Astrocyte (in vitro differentiated cells and primary cell): ENCODE measurements around the gene PARD3B. TPM values are rescaled to one million over a fixed set of nuclear protein-coding genes. Genes with fewer than 3 reads are reported as not detected.
A peak's percentile ranks its signal among the peaks of the same experiment; 100 is the strongest.

ENCODE experiments used
- DNase-seq: peaks from one replicate; pipeline ENCODE4 v3.0.0-alpha.2; 2010; ENCODE audit warnings: low read depth
- FAIRE-seq: peaks from 2 replicates; lab custom pipeline; 2011; peaks lifted over from hg19 to GRCh38; lab: Jason Lieb, UNC
- H2AFZ ChIP-seq: 2 replicates; pipeline ENCODE4 v1.6.0; 2012; ENCODE audit warnings: low read depth, low read length, inconsistent platforms
- H3K27ac ChIP-seq: 2 replicates; pipeline ENCODE4 v1.5.1; 2011; ENCODE audit warnings: low read depth, low read length, inconsistent platforms
- H3K27me3 ChIP-seq: 2 replicates; pipeline ENCODE4 v1.6.0; 2011; ENCODE audit warnings: low read length, inconsistent platforms; ENCODE audit not compliant: insufficient read depth
- H3K36me3 ChIP-seq: 2 replicates; pipeline ENCODE4 v1.5.1; 2011; ENCODE audit warnings: low read length, inconsistent platforms; ENCODE audit not compliant: insufficient read depth
- H3K4me1 ChIP-seq: 2 replicates; pipeline ENCODE4 v1.5.1; 2011; ENCODE audit warnings: low read length, inconsistent platforms; ENCODE audit not compliant: insufficient read depth
- H3K4me2 ChIP-seq: 2 replicates; pipeline ENCODE4 v1.6.0; 2012; ENCODE audit warnings: low read length, inconsistent platforms
- H3K4me3 ChIP-seq: 2 replicates; pipeline ENCODE4 v1.5.1; 2011; ENCODE audit warnings: low read depth, mild to moderate bottlenecking, low read length, inconsistent platforms; ENCODE audit not compliant: insufficient read depth
- H3K79me2 ChIP-seq: 2 replicates; pipeline ENCODE4 v1.6.0; 2012; ENCODE audit warnings: mild to moderate bottlenecking, low read length, inconsistent platforms; ENCODE audit not compliant: insufficient read depth
- H3K9ac ChIP-seq: 2 replicates; pipeline ENCODE4 v1.6.0; 2012; ENCODE audit warnings: mild to moderate bottlenecking, low read length, inconsistent platforms
- H3K9me3 ChIP-seq: 2 replicates; pipeline ENCODE4 v1.5.1; 2012; ENCODE audit warnings: low read depth, mild to moderate bottlenecking, low read length, inconsistent platforms; ENCODE audit not compliant: insufficient read depth
- H4K20me1 ChIP-seq: 2 replicates; pipeline ENCODE4 v1.6.0; 2012; ENCODE audit warnings: low read length, inconsistent platforms; ENCODE audit not compliant: insufficient read depth
- H3K27ac Mint-ChIP-seq: one replicate; pipeline ENCODE4 v1.8.0; 2021; ENCODE audit warnings: mild to moderate bottlenecking, mixed read lengths; ENCODE audit not compliant: unreplicated experiment
- H3K27me3 Mint-ChIP-seq: one replicate; pipeline ENCODE4 v1.8.0; 2021; ENCODE audit warnings: low read depth, mixed read lengths; ENCODE audit not compliant: unreplicated experiment
- H3K36me3 Mint-ChIP-seq: one replicate; pipeline ENCODE4 v1.8.0; 2021; ENCODE audit warnings: low read depth, mixed read lengths; ENCODE audit not compliant: unreplicated experiment
- H3K4me1 Mint-ChIP-seq: one replicate; pipeline ENCODE4 v1.8.0; 2021; ENCODE audit warnings: low read depth, mixed read lengths; ENCODE audit not compliant: unreplicated experiment
- H3K4me3 Mint-ChIP-seq: one replicate; pipeline ENCODE4 v1.8.0; 2021; ENCODE audit warnings: mild to moderate bottlenecking, moderate library complexity, mixed read lengths; ENCODE audit not compliant: unreplicated experiment
- H3K9me3 Mint-ChIP-seq: one replicate; pipeline ENCODE4 v1.8.0; 2021; ENCODE audit warnings: mild to moderate bottlenecking, mixed read lengths; ENCODE audit not compliant: unreplicated experiment
- CTCF ChIP-seq: IDR thresholded peaks from 2 replicates; pipeline ENCODE4 v1.5.1; 2011; ENCODE audit warnings: low read depth, mild to moderate bottlenecking, inconsistent platforms, low read length, moderate library complexity; ENCODE audit not compliant: insufficient read depth
- EZH2 ChIP-seq: IDR thresholded peaks from 2 replicates; pipeline ENCODE4 v1.6.1; 2012; ENCODE audit warnings: mild to moderate bottlenecking, low read length, inconsistent platforms; ENCODE audit not compliant: insufficient read depth
- total RNA-seq: library from RNA; stranded (reverse); gene quantifications from 2 replicates; pipeline ENCODE4 v1.2.1, GENCODE V29; 2021

Gene PARD3B
- total RNA-seq, 1 donor from 2014 or later, result 6.5 TPM

- Histone ChIP-seq H3K27me3 (no peaks in the 10 kb centered on the region), H3K4me2 (no peak overlapping the region), H3K36me3 (no peaks in the 10 kb centered on the region), H3K9ac (no peak overlapping the region), H3K4me1 (no peaks in the 10 kb centered on the region), H3K27ac (no peak overlapping the region), H3K79me2 (no peaks in the 10 kb centered on the region), H2AFZ (no peak overlapping the region), H3K4me3 (no peak overlapping the region), H4K20me1 (no peaks in the 10 kb centered on the region), H3K9me3 (no peaks in the 10 kb centered on the region)
- no peaks in the 10 kb centered on the region for H3K27me3 Mint-ChIP-seq
- no peaks in the 10 kb centered on the region for H3K9me3 Mint-ChIP-seq
- no peak overlapping the region for H3K4me3 Mint-ChIP-seq
- no peaks in the 10 kb centered on the region for H3K36me3 Mint-ChIP-seq
- no peak overlapping the region for H3K27ac Mint-ChIP-seq
- H3K4me1 Mint-ChIP-seq, result no peaks in the 10 kb centered on the region
- FAIRE-seq (no peak), DNase-seq (no peak)
- TF ChIP-seq EZH2 (no peak), CTCF (no peak)
Observed at GRCh38 chr2:205428811-205429210, 883.5 kb downstream of the PARD3B start.

- no peak overlapping the region for H3K27ac ChIP-seq
- no peaks in the 10 kb centered on the region for H3K4me1 ChIP-seq
- DNase-seq, result peak; percentile 53
- no peak overlapping the region for H3K4me3 ChIP-seq
- no peak overlapping the region for H3K27ac Mint-ChIP-seq
- no peaks in the 10 kb centered on the region for H4K20me1 ChIP-seq
- no peaks in the 10 kb centered on the region for H3K27me3 Mint-ChIP-seq
- no peak for TF ChIP-seq CTCF
- no peak for TF ChIP-seq EZH2
- H3K36me3 ChIP-seq, result no peaks in the 10 kb centered on the region
- peak overlapping the region; percentile 26 for H2AFZ ChIP-seq
- H3K9me3 Mint-ChIP-seq, result no peaks in the 10 kb centered on the region
- H3K27me3 ChIP-seq, result no peaks in the 10 kb centered on the region
- peak; percentile 85 for FAIRE-seq
- peak overlapping the region; percentile 20 for H3K4me2 ChIP-seq
- no peaks in the 10 kb centered on the region for H3K4me1 Mint-ChIP-seq
- no peaks in the 10 kb centered on the region for H3K79me2 ChIP-seq
- no peak overlapping the region for H3K9ac ChIP-seq
- H3K4me3 Mint-ChIP-seq, result no peak overlapping the region
- H3K36me3 Mint-ChIP-seq, result no peaks in the 10 kb centered on the region
- no peaks in the 10 kb centered on the region for H3K9me3 ChIP-seq
Observed at GRCh38 chr2:205435970-205436369, 890.7 kb downstream of the PARD3B start.

GRCh38 chr2:205438241-205438640 lies 893.0 kb downstream of the PARD3B start:
- Mint-ChIP-seq H3K9me3 (no peaks in the 10 kb centered on the region), H3K4me3 (no peak overlapping the region), H3K4me1 (no peaks in the 10 kb centered on the region), H3K36me3 (no peaks in the 10 kb centered on the region), H3K27me3 (no peaks in the 10 kb centered on the region), H3K27ac (no peak overlapping the region)
- Histone ChIP-seq H3K27me3 (no peaks in the 10 kb centered on the region), H3K36me3 (no peaks in the 10 kb centered on the region), H3K4me2 (no peak overlapping the region), H3K9ac (no peak overlapping the region), H3K4me3 (no peak overlapping the region), H3K27ac (no peak overlapping the region), H3K4me1 (no peaks in the 10 kb centered on the region), H3K79me2 (no peaks in the 10 kb centered on the region), H4K20me1 (no peaks in the 10 kb centered on the region), H3K9me3 (no peaks in the 10 kb centered on the region), H2AFZ (no peak overlapping the region)
- no peak for TF ChIP-seq EZH2
- DNase-seq, result no peak
- no peak for FAIRE-seq
